Neural cell (in vitro differentiated cells): ENCODE results near the gene MRPL12. TPM values are rescaled to one million over a fixed set of nuclear protein-coding genes. Genes with fewer than 3 reads are reported as not detected.

Source experiments
- H2AFZ ChIP-seq: fragments of 200-600, 300-800 bp; sonication (generic), shearing (Covaris generic); 2 replicates; pipeline ENCODE4 v1.6.0; 2014; ENCODE audit warnings: low read depth, mild to moderate bottlenecking, antibody characterized with exemption, low read length, moderate library complexity
- H3F3A ChIP-seq: fragments of 200-600 bp; shearing (Covaris generic); 2 replicates; pipeline ENCODE4 v1.6.1; 2016; ENCODE audit warnings: mild to moderate bottlenecking, moderate library complexity, mixed read lengths, antibody characterized with exemption, low read length; ENCODE audit not compliant: insufficient read depth, poor library complexity, severe bottlenecking
- H3K27ac ChIP-seq: fragments of 200-600, 300-800 bp; sonication (generic), shearing (Covaris generic); 2 replicates; pipeline ENCODE4 v1.5.1; 2014; ENCODE audit warnings: mild to moderate bottlenecking, low read length, moderate library complexity
- H3K27me3 ChIP-seq: fragments of 300-800, 200-600 bp; sonication (generic), shearing (Covaris generic); 2 replicates; pipeline ENCODE4 v1.6.0; 2014; ENCODE audit warnings: mild to moderate bottlenecking, low read depth, low read length, moderate library complexity; ENCODE audit not compliant: insufficient read depth
- H3K36me3 ChIP-seq: fragments of 300-800, 200-600 bp; sonication (generic), shearing (Covaris generic); 2 replicates; pipeline ENCODE4 v1.5.1; 2014; ENCODE audit warnings: mild to moderate bottlenecking, antibody characterized with exemption, low read length, moderate library complexity; ENCODE audit not compliant: insufficient read depth
- H3K4me2 ChIP-seq: fragments of 300-800, 200-600 bp; sonication (generic), shearing (Covaris generic); 2 replicates; pipeline ENCODE4 v1.6.0; 2014; ENCODE audit warnings: mild to moderate bottlenecking, low read length
- H3K4me3 ChIP-seq: fragments of 300-800, 200-600 bp; sonication (generic), shearing (Covaris generic); 2 replicates; pipeline ENCODE4 v1.5.1; 2014; ENCODE audit warnings: mild to moderate bottlenecking, low read length, moderate library complexity
- H3K79me2 ChIP-seq: fragments of 200-600 bp; shearing (Covaris generic); replicated peaks from 2 replicates; pipeline ENCODE4 v1.6.0; 2014; ENCODE audit warnings: mild to moderate bottlenecking, low read length, moderate library complexity; ENCODE audit not compliant: insufficient read depth
- H3K9ac ChIP-seq: fragments of 300-800, 200-600 bp; sonication (generic), shearing (Covaris generic); 2 replicates; pipeline ENCODE4 v1.6.1; 2016; ENCODE audit warnings: mild to moderate bottlenecking, low read length, mixed read lengths
- H3K9me2 ChIP-seq: fragments of 200-600 bp; shearing (Covaris generic); 2 replicates; pipeline ENCODE4 v1.6.1; 2016; ENCODE audit warnings: mild to moderate bottlenecking, low read length, mixed read lengths; ENCODE audit not compliant: insufficient read depth
- H3K9me3 ChIP-seq: fragments of 200-600, 300-800 bp; sonication (generic), shearing (Covaris generic); 2 replicates; pipeline ENCODE4 v1.6.1; 2016; ENCODE audit warnings: mild to moderate bottlenecking, mixed run types, low read length, moderate library complexity, mixed read lengths
- H4K20me1 ChIP-seq: fragments of 200-600 bp; shearing (Covaris generic); 2 replicates; pipeline ENCODE4 v1.6.1; 2016; ENCODE audit warnings: mild to moderate bottlenecking, mixed run types; ENCODE audit not compliant: insufficient read depth
- EP300 ChIP-seq: fragments of 450-650 bp; conservative IDR thresholded peaks from 2 replicates; pipeline ENCODE4 v1.6.1; 2014; ENCODE audit warnings: antibody characterized with exemption, mild to moderate bottlenecking, moderate library complexity; ENCODE audit not compliant: poor library complexity, severe bottlenecking
- EZH2 ChIP-seq: fragments of 200-600, 300-800 bp; shearing (Covaris generic), sonication (generic); IDR thresholded peaks from 2 replicates; pipeline ENCODE4 v1.6.1; 2014; ENCODE audit warnings: antibody characterized with exemption, low read length, borderline replicate concordance, mild to moderate bottlenecking; ENCODE audit not compliant: insufficient read depth, poor library complexity, severe bottlenecking
- MXI1 ChIP-seq: fragments of 450-650 bp; conservative IDR thresholded peaks from 2 replicates; pipeline ENCODE4 v1.6.1; 2014; ENCODE audit warnings: antibody characterized with exemption, mild to moderate bottlenecking; ENCODE audit not compliant: poor library complexity, severe bottlenecking
- POLR2AphosphoS5 ChIP-seq: IDR thresholded peaks from 2 replicates; pipeline ENCODE4 v1.6.1; 2012
- RAD21 ChIP-seq: fragments of 450-650 bp; conservative IDR thresholded peaks from 2 replicates; pipeline ENCODE4 v1.6.1; 2014; ENCODE audit warnings: antibody characterized with exemption, mild to moderate bottlenecking, moderate library complexity
- SMC3 ChIP-seq: fragments of 450-650 bp; conservative IDR thresholded peaks from 2 replicates; pipeline ENCODE4 v1.6.1; 2014; ENCODE audit warnings: antibody characterized with exemption, mild to moderate bottlenecking, moderate library complexity; ENCODE audit not compliant: poor library complexity
- TAF1 ChIP-seq: IDR thresholded peaks from 2 replicates; pipeline ENCODE4 v1.6.1; 2012; ENCODE audit warnings: low read depth
- polyA plus RNA-seq: library from polyadenylated mRNA; depleted of rRNA; stranded (reverse); fragments of >200 nt; gene quantifications from 2 replicates; pipeline ENCODE4 v1.2.3, GENCODE V29; 2014
- TF ChIP-seq, protein P1 (sequence below): IDR thresholded peaks from 2 replicates; pipeline ENCODE4 v1.6.1; 2012; ENCODE audit warnings: borderline replicate concordance
- TF ChIP-seq, protein P2 (sequence below): fragments of 450-650 bp; IDR thresholded peaks from 2 replicates; pipeline ENCODE4 v1.5.1; 2014; ENCODE audit warnings: antibody characterized with exemption, mild to moderate bottlenecking, moderate library complexity; ENCODE audit not compliant: poor library complexity, severe bottlenecking

The MRPL12 gene
- polyA plus RNA-seq, 1 donor from 2014 or later = 10.4 TPM

DNA sequence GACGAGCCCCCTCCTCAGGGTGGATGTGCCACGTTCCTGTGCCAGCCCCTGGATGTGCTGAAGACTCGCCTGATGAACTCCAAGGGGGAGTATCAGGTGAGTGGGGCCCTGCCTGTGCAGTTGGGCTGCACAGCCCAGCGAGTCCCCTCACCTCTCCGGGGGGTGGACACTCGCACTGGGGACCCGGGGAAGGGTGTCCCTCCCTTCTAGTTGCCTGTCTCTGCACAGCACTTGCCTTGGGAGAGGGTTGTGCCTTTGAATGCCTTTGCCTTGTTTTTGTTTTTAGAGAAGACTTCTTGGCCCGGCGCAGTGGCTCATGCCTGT is 14.6 kb downstream of the MRPL12 start:
- Histone ChIP-seq H3F3A (no peaks in the 10 kb centered on the region), H3K9ac (no peak overlapping the region), H3K4me3 (no peak overlapping the region), H3K9me2 (no peaks in the 10 kb centered on the region), H3K9me3 (no peaks in the 10 kb centered on the region), H4K20me1 (no peaks in the 10 kb centered on the region), H3K79me2 (no peaks in the 10 kb centered on the region), H3K36me3 (no peaks in the 10 kb centered on the region), H3K4me2 (no peak overlapping the region), H2AFZ (no peak overlapping the region), H3K27me3 (no peaks in the 10 kb centered on the region), H3K27ac (no peak overlapping the region)
- no peak for TF ChIP-seq SMC3
- TF ChIP-seq RAD21 = no peak
- no peak for TF ChIP-seq EP300
- TF ChIP-seq, protein P1, sequence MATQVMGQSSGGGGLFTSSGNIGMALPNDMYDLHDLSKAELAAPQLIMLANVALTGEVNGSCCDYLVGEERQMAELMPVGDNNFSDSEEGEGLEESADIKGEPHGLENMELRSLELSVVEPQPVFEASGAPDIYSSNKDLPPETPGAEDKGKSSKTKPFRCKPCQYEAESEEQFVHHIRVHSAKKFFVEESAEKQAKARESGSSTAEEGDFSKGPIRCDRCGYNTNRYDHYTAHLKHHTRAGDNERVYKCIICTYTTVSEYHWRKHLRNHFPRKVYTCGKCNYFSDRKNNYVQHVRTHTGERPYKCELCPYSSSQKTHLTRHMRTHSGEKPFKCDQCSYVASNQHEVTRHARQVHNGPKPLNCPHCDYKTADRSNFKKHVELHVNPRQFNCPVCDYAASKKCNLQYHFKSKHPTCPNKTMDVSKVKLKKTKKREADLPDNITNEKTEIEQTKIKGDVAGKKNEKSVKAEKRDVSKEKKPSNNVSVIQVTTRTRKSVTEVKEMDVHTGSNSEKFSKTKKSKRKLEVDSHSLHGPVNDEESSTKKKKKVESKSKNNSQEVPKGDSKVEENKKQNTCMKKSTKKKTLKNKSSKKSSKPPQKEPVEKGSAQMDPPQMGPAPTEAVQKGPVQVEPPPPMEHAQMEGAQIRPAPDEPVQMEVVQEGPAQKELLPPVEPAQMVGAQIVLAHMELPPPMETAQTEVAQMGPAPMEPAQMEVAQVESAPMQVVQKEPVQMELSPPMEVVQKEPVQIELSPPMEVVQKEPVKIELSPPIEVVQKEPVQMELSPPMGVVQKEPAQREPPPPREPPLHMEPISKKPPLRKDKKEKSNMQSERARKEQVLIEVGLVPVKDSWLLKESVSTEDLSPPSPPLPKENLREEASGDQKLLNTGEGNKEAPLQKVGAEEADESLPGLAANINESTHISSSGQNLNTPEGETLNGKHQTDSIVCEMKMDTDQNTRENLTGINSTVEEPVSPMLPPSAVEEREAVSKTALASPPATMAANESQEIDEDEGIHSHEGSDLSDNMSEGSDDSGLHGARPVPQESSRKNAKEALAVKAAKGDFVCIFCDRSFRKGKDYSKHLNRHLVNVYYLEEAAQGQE = no peak
- no peak for TF ChIP-seq EZH2

DNA sequence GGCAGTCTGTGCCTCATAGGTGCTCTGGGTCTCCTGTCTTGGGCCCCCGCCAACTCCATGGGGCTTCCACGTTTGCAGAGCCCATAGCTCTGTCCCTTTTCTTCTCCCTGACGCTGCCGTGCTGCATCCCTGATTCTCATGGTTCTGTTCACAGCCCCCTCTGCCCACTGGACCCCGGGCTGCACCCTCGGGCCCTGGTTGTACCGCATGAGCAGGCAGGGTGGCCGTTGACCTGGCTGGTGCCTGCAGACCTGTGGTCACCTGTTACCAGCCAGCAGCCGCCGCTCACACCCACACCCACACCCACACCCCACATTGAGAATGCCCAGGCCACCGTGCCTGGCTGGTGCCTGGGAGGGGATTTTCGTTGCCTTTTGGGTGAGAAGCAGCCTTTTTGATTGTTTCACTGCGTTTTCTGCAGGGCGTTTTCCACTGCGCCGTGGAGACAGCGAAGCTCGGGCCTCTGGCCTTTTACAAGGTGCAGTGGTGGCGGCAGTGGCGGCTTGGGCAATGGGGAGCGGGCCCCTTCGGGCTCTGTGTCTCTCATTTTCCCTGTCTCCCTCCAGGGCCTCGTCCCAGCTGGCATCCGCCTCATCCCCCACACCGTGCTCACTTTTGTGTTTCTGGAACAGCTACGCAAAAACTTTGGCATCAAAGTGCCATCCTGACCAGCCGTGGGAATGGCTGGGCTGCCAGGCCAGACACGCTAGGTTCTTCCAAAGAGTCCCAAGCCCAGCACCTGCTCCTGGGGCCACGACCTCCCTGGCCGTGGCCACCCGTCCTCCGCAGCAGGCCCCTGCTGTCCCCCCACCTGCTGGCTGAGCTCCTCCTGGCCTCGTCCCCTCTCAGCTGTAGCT is 16.5 kb downstream of the MRPL12 start:
- no peak overlapping the region for H3K9ac ChIP-seq
- no peaks in the 10 kb centered on the region for H3K36me3 ChIP-seq
- no peaks in the 10 kb centered on the region for H3K27me3 ChIP-seq
- H3K4me3 ChIP-seq = no peak overlapping the region
- H3K79me2 ChIP-seq = no peaks in the 10 kb centered on the region
- no peak overlapping the region for H3K4me2 ChIP-seq
- H3K9me2 ChIP-seq = no peaks in the 10 kb centered on the region
- no peaks in the 10 kb centered on the region for H4K20me1 ChIP-seq
- TF ChIP-seq SMC3 (no peak), TAF1 (no peak), EZH2 (no peak), RAD21 (no peak), EP300 (no peak), MXI1 (no peak), POLR2AphosphoS5 (no peak)
- TF ChIP-seq, protein P2, sequence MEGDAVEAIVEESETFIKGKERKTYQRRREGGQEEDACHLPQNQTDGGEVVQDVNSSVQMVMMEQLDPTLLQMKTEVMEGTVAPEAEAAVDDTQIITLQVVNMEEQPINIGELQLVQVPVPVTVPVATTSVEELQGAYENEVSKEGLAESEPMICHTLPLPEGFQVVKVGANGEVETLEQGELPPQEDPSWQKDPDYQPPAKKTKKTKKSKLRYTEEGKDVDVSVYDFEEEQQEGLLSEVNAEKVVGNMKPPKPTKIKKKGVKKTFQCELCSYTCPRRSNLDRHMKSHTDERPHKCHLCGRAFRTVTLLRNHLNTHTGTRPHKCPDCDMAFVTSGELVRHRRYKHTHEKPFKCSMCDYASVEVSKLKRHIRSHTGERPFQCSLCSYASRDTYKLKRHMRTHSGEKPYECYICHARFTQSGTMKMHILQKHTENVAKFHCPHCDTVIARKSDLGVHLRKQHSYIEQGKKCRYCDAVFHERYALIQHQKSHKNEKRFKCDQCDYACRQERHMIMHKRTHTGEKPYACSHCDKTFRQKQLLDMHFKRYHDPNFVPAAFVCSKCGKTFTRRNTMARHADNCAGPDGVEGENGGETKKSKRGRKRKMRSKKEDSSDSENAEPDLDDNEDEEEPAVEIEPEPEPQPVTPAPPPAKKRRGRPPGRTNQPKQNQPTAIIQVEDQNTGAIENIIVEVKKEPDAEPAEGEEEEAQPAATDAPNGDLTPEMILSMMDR = no peak
- TF ChIP-seq, protein P1 = no peak
- no peak overlapping the region for H2AFZ ChIP-seq
- no peak overlapping the region for H3K27ac ChIP-seq
- H3K9me3 ChIP-seq = no peaks in the 10 kb centered on the region
- H3F3A ChIP-seq = no peaks in the 10 kb centered on the region
